HCT116 (cell line): ENCODE results near the gene KSR1. TPM values are rescaled to one million over a fixed set of nuclear protein-coding genes. Genes with fewer than 3 reads are reported as not detected.

Source experiments
- ATAC-seq: fragments of 200-7000 bp; cut with Tn5 transposase; 2 replicates; pipeline ENCODE4 v1.9.1; 2020; ENCODE audit warnings: mild to moderate bottlenecking, moderate library complexity
- BruUV-seq: library from RNA; stranded (reverse); fragments of 400-500 nt; replicated peaks from 2 replicates; lab custom pipeline; 2021; lab: Mats Ljungman, UMichigan
- CTCF ChIA-PET: fragments of 300-600 bp; sonication (Branson Sonifier 250); formaldehyde crosslinking; loops from one replicate; lab custom pipeline; 2021; ENCODE audit warnings: antibody characterized with exemption; lab: Charles Lee
- POLR2A ChIA-PET: fragments of 300-600, 350-600 bp; sonication (Branson Sonifier 250); formaldehyde crosslinking; loops from one replicate; lab custom pipeline; 2021; ENCODE audit warnings: antibody characterized with exemption; lab: Charles Lee
- RAD21 ChIA-PET, 2 experiments: fragments of 300-600 bp; sonication (Branson Sonifier 250); formaldehyde crosslinking; loops; one replicate each; lab custom pipeline; 2023; ENCODE audit warnings: low total read pairs in 2 of 2; ENCODE audit not compliant: uncharacterized antibody in 2 of 2, unreplicated experiment in 2 of 2, low non-redundant PET in 1 of 2; lab: Charles Lee
- DNase-seq: peaks from one replicate; pipeline ENCODE4 v3.0.0-alpha.2; 2010; ENCODE audit warnings: low read depth, low spot score
- H2AFZ ChIP-seq: fragments of 200-600 bp; shearing (Covaris generic), sonication (generic); 2 replicates; pipeline ENCODE4 v1.6.1; 2017; ENCODE audit warnings: low read depth, mixed run types, mixed read lengths, antibody characterized with exemption, low read length; ENCODE audit not compliant: poor library complexity, severe bottlenecking
- H3K27ac ChIP-seq: 2 replicates; pipeline ENCODE4 v1.5.1; 2012; ENCODE audit warnings: low read depth, low read length
- H3K27me3 ChIP-seq: fragments of 200-600 bp; sonication (generic); 2 replicates; pipeline ENCODE4 v1.6.1; 2016; ENCODE audit warnings: mixed run types, low read length, mixed read lengths; ENCODE audit not compliant: insufficient read depth
- H3K36me3 ChIP-seq, 2 experiments: fragments of 200-500 bp in 1 of 2; fragments of 200-600 bp in 1 of 2; sonication (Bioruptor generic) in 1 of 2; sonication (generic) in 1 of 2; 2 replicates each; pipeline versions ENCODE4 v1.5.1 to v1.6.1; 2014 to 2016; ENCODE audit warnings: low read length in 2 of 2, inconsistent platforms in 1 of 2, mixed read lengths in 1 of 2, mixed run types in 1 of 2; ENCODE audit not compliant: insufficient read depth in 2 of 2, control insufficient read depth in 1 of 2
- H3K4me1 ChIP-seq, 2 experiments: fragments of 200-600 bp in 1 of 2; sonication (generic) in 1 of 2; 2 replicates each; pipeline versions ENCODE4 v1.5.1 to v1.6.1; 2012 to 2017; ENCODE audit warnings: low read length in 2 of 2, inconsistent platforms in 1 of 2, mild to moderate bottlenecking in 1 of 2, mixed read lengths in 1 of 2, mixed run types in 1 of 2, moderate library complexity in 1 of 2; ENCODE audit not compliant: insufficient read depth in 2 of 2, control insufficient read depth in 1 of 2
- H3K4me2 ChIP-seq: fragments of 200-600 bp; sonication (generic); 2 replicates; pipeline ENCODE4 v1.6.1; 2017; ENCODE audit warnings: mixed run types, low read length, mixed read lengths
- H3K4me3 ChIP-seq, 2 experiments: fragments of 200-600 bp in 1 of 2; sonication (generic) in 1 of 2; replicated peaks in 1 of 2; 2 replicates each; pipeline ENCODE4 v1.5.1; 2011 to 2016; ENCODE audit warnings: low read length in 2 of 2, control low read depth in 1 of 2, low read depth in 1 of 2, mild to moderate bottlenecking in 1 of 2, mixed read lengths in 1 of 2, mixed run types in 1 of 2
- H3K79me2 ChIP-seq: fragments of 200-600 bp; sonication (generic); 2 replicates; pipeline ENCODE4 v1.6.1; 2017; ENCODE audit warnings: mild to moderate bottlenecking, mixed run types, low read length, moderate library complexity, mixed read lengths; ENCODE audit not compliant: insufficient read depth
- H3K9ac ChIP-seq: fragments of 200-600 bp; sonication (generic); 2 replicates; pipeline ENCODE4 v1.6.1; 2016; ENCODE audit warnings: low read length, mixed read lengths
- H3K9me2 ChIP-seq: fragments of 200-600 bp; sonication (generic), shearing (Covaris generic); 2 replicates; pipeline ENCODE4 v1.6.1; 2017; ENCODE audit warnings: mixed run types, mild to moderate bottlenecking, moderate library complexity; ENCODE audit not compliant: insufficient read depth
- H3K9me3 ChIP-seq, 2 experiments: fragments of 200-500 bp in 1 of 2; fragments of 200-600 bp in 1 of 2; sonication (Bioruptor generic) in 1 of 2; sonication (generic) in 1 of 2; 2 replicates each; pipeline ENCODE4 v1.6.1; 2014 to 2017; ENCODE audit warnings: low read length in 2 of 2, mixed read lengths in 2 of 2, inconsistent platforms in 1 of 2, low read depth in 1 of 2, mild to moderate bottlenecking in 1 of 2, mixed run types in 1 of 2, moderate library complexity in 1 of 2; ENCODE audit not compliant: control insufficient read depth in 1 of 2, insufficient read depth in 1 of 2
- H4K20me1 ChIP-seq: fragments of 200-600 bp; sonication (generic), shearing (Covaris generic); 2 replicates; pipeline ENCODE4 v1.6.1; 2017; ENCODE audit warnings: mixed run types, mild to moderate bottlenecking, moderate library complexity; ENCODE audit not compliant: insufficient read depth
- CBX3 ChIP-seq: IDR thresholded peaks from 2 replicates; pipeline ENCODE4 v1.6.1; 2012; ENCODE audit warnings: low read depth
- EZH2phosphoT487 ChIP-seq: fragments of 200-600 bp; IDR thresholded peaks from 2 replicates; pipeline ENCODE4 v1.6.1; 2018; ENCODE audit warnings: antibody characterized with exemption, borderline replicate concordance
- FOSL1 ChIP-seq: IDR thresholded peaks from 2 replicates; pipeline ENCODE4 v1.6.1; 2012; ENCODE audit warnings: low read depth
- JUND ChIP-seq: IDR thresholded peaks from 2 replicates; pipeline ENCODE4 v1.6.1; 2012
- RAD21 ChIP-seq: IDR thresholded peaks from 2 replicates; pipeline ENCODE4 v1.6.1; 2012; ENCODE audit warnings: low read depth, mild to moderate bottlenecking
- intact Hi-C: fragments of 100-400 bp; cut with micrococcal nuclease; formaldehyde crosslinking; loops from 2 replicates; pipeline ENCODE4 v1.10.0; 2022
- total RNA-seq: library from RNA; stranded (reverse); gene quantifications from one replicate; pipeline ENCODE4 v1.2.1, GENCODE V29; 2021; ENCODE audit not compliant: unreplicated experiment
- TF ChIP-seq, protein P1 (sequence below), 3 experiments: fragments of 200-600 bp in 1 of 3; sonication (generic) in 1 of 3; IDR thresholded peaks in 2 of 3; conservative IDR thresholded peaks in 1 of 3; 2 replicates each; pipeline ENCODE4 v1.5.1; 2012 to 2017; ENCODE audit warnings: low read depth in 2 of 3, low read length in 2 of 3, antibody characterized with exemption in 1 of 3, borderline replicate concordance in 1 of 3, control low read depth in 1 of 3, mild to moderate bottlenecking in 1 of 3, mixed read lengths in 1 of 3, mixed run types in 1 of 3, moderate library complexity in 1 of 3; ENCODE audit not compliant: insufficient read depth in 1 of 3
- TF ChIP-seq, protein P2 (sequence below): IDR thresholded peaks from 2 replicates; pipeline ENCODE4 v1.6.1; 2012

The KSR1 gene
- total RNA-seq, 1 experiment from 2014 or later: 16.5 TPM

GRCh38 chr17:27552276-27552732 is 96.1 kb downstream of the KSR1 start:
- DNase-seq: peak; percentile 56
- Histone ChIP-seq H3K27me3 (no peaks in the 10 kb centered on the region), H3K4me2 (peak overlapping the region; percentile 76), H4K20me1 (no peaks in the 10 kb centered on the region), H3K9me3 (no peaks in the 10 kb centered on the region), H3K9ac (peak overlapping the region; percentile 31), H3K27ac (peak overlapping the region; percentile 78), H3K4me3 (peak overlapping the region in 1 of 2 experiments; percentile 29; a peak in 2 of 4 replicates), H3K4me1 (peaks cover 39 to 43% of the 10 kb centered on the region in 2 experiments), H2AFZ (no peak overlapping the region), H3K36me3 (no peaks in the 10 kb centered on the region), H3K9me2 (no peaks in the 10 kb centered on the region), H3K79me2 (no peaks in the 10 kb centered on the region)
- TF ChIP-seq, protein P1, sequence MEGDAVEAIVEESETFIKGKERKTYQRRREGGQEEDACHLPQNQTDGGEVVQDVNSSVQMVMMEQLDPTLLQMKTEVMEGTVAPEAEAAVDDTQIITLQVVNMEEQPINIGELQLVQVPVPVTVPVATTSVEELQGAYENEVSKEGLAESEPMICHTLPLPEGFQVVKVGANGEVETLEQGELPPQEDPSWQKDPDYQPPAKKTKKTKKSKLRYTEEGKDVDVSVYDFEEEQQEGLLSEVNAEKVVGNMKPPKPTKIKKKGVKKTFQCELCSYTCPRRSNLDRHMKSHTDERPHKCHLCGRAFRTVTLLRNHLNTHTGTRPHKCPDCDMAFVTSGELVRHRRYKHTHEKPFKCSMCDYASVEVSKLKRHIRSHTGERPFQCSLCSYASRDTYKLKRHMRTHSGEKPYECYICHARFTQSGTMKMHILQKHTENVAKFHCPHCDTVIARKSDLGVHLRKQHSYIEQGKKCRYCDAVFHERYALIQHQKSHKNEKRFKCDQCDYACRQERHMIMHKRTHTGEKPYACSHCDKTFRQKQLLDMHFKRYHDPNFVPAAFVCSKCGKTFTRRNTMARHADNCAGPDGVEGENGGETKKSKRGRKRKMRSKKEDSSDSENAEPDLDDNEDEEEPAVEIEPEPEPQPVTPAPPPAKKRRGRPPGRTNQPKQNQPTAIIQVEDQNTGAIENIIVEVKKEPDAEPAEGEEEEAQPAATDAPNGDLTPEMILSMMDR (IDR thresholded peaks at IDR 0.05 in 2 of 3, conservative IDR thresholded peaks at IDR 0.05 in 1 of 3; ENCODE audit: borderline replicate concordance in 1 of 3, insufficient read depth in 1 of 3, low read depth in 2 of 3, low read length in 2 of 3): 0 out of 6 replicates have a peak, but pooled peaks of 1 of the 3 experiments have one; percentile 5
- 0 out of 2 replicates have a peak, but pooled peaks have one; percentile 12 for TF ChIP-seq RAD21
- TF ChIP-seq JUND: peak; percentile 84
- TF ChIP-seq EZH2phosphoT487: no peak
- TF ChIP-seq, protein P2, sequence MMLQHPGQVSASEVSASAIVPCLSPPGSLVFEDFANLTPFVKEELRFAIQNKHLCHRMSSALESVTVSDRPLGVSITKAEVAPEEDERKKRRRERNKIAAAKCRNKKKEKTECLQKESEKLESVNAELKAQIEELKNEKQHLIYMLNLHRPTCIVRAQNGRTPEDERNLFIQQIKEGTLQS: no peak
- no peak for TF ChIP-seq CBX3
- peak; percentile 87 for TF ChIP-seq FOSL1
- ChIA-PET POLR2A (no interaction called here), RAD21 (no interaction called here), CTCF (interaction anchor here (0.8 kb wide), 1 partner anchor 58 kb away, joined by 4 read pairs; no protein-coding TSS in a partner anchor)
- intact Hi-C loops: loop anchor here (5.0 kb wide), 1 partner anchor 60 kb away; no protein-coding TSS in a partner anchor
- BruUV-seq: no TSS peak
- peak; percentile 76 for ATAC-seq
